GM21423 (cell line): Measurements from ENCODE around the gene B4GAT1.
"Not testable (repeated sequence)": the region's sequence is repeated elsewhere in the genome, so short reads cannot be mapped to it uniquely, and the experiment has no call there.

Experiments used
- ATAC-seq: cut with Tn5 transposase; IDR thresholded peaks from one replicate; pipeline ENCODE4 v1.9.1; 2021; ENCODE audit warnings: mild to moderate bottlenecking, moderate library complexity; ENCODE audit not compliant: unreplicated experiment

Gene B4GAT1

GRCh38 chr11:66311965-66312548, 35.4 kb downstream of the B4GAT1 start:
- ATAC-seq = peak; percentile 55

GRCh38 chr11:66311470-66311964, 35.9 kb downstream of the B4GAT1 start:
- no peak for ATAC-seq

GRCh38 chr11:66310803-66311440, 36.5 kb downstream of the B4GAT1 start:
- ATAC-seq = not testable (repeated sequence)

- no peak for ATAC-seq
These were observed 37.1 kb downstream of the B4GAT1 start for GRCh38 chr11:66310324-66310723.

DNA sequence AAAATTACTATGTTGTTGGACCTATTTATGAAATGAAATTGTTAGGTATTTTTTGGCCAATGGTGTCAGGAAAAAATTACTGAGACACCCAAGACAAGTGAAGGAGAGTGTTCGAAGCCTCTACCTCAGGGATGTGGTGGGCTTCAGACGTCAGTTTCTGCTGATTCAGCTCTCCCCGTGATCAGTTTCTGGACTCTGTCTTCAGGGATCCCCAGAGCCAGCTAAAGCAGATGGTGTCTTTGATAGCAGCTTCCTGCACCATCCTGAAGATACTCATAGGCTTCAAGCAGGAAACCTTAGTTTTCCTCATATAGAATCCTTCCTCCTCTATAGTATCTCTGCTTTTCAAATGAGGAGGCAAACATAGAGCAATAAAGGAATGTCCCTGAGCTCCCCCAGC, 38.0 kb downstream of the B4GAT1 start:
- no peak for ATAC-seq

DNA sequence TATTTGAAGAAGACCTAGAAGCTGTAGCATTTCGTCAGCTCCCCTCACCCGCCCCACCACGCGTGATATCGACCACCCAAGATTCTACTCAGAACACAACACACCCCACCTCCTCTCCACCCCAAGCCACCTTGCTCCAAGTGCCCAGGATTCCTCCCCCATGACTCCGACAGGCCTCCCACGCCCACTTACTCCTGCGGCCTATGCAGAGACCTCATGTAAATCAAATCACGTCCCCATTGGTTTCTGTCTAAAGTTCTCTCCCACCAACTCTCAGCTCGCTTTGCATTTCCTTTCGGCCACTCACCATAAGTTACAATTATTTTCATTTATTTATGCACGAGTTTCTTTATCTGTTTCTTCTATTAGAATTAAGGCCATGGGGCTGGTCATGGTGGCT, 44.8 kb downstream of the B4GAT1 start:
- no peak for ATAC-seq

DNA sequence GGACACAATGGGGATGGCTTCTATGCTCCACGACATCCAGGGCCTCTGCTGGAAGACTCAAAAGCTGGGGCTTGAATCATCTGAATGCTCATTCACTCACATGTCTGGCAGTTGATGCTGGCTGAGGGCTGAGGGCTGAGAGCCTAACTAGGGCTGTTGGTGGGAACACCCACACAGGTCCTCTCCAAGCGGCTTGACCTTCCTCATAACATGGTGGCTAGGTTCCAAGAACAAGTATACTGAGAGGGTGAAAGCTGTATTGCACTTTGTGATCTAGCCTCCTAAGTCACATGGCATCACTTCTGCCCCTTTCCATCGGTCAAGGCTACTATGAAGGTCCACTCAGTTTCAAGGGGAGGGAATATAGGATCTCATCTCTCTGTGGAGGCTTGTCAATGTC, 48.2 kb downstream of the B4GAT1 start:
- no peak for ATAC-seq

GRCh38 chr11:66297610-66298009, 49.8 kb downstream of the B4GAT1 start:
- no peak for ATAC-seq
